NCI-H69 (cell line): ENCODE data around the gene SMIM15.

Experiments used
- DNase-seq: peaks from one replicate; lab custom pipeline; 2025; lab: John Stamatoyannopoulos, UW

SMIM15 gene

DNA sequence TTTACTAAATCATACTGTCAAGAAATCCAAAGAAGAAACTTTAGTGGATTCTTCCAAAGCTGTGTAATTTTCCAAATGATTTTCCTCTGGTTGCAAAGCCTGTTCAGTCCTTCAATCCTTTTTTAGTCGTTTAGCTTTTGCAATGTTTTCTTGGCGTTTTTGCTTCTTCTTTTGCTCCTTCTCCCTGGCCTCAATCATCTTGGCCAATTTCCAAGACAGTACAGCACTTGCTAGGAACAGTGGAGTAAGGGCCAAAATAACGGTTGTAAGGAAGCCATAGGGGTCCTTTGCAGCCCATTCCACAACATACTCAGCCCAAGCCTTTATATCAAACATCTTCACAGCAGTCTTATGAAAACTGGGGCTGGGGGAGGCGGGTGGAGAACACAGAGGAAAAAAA is 2.4 kb downstream of the SMIM15 start:
- DNase-seq = peak; percentile 10

DNA sequence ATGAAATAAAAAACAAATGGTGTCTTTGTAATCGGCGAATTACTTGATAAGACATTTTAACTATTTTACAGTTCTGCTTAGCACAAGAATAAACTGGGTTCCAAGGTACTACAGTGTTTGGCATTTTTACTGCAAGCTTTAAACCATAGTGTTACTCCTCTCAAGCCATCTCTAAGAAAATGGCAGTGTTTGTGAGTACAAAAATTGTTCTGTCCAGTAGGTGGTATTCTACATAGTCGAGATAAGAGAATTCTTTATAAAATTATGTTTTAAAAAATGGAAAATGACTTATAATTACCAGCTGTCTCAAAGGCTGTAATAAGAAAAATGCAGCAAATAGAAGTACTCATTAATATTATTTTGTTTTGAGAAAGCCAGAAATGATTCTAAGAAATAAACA is 3.2 kb downstream of the SMIM15 start:
- no peak for DNase-seq

DNA sequence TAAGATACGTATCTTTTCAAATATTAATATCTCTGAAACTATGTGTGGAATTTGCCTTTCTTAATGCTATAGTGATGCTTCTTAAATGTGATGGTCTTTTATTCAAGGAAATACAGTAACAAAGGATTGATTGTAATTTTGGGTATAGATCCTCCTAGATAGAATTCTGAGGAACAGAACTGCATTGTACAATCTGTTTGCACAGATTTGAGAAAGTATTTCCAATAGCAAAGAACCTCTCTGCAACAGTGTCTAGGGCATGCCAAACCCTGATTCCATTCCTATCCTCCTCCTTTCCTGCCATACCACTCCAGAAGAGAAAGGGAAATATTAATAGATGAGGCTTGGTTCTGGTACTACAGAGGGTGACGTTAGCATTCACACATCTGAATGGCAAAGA is 10.4 kb downstream of the SMIM15 start:
- no peak for DNase-seq

DNA sequence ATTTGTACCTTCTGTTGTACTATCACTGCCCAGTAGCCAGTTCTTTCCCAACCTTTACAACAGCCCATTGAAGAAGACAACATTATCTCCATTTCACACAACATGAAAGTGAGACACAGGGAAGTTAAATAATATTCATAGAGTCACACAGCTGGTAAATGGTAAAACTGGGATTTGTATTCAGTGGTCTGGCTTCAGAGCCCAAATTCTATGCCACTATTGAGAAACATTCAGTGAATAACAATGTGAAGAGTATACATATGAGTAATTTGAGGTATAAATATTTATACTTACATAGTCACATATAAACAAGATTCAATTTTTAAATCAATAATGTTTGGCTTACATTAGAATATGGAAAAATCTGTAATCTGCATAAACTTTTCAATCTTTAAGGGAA is 13.8 kb downstream of the SMIM15 start:
- DNase-seq = no peak

DNA sequence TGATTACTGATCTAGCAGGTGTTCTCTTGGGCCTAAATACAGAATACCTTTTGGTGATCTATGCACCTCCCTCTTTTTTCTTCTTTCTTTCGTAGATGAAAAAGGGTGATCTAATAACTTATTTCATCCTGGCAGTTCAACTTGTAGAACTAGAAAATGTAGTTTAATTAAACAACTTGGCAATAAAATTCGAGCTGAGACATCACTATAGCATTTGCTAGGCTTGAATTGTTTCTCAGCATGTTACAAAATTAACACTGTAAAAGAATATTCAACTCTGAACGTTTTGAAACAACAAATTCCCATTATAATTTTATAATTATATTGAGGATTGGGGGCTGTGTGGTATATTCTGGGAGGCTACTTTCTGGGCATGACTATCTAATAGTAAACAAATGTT is 19.5 kb downstream of the SMIM15 start:
- DNase-seq = no peak

DNA sequence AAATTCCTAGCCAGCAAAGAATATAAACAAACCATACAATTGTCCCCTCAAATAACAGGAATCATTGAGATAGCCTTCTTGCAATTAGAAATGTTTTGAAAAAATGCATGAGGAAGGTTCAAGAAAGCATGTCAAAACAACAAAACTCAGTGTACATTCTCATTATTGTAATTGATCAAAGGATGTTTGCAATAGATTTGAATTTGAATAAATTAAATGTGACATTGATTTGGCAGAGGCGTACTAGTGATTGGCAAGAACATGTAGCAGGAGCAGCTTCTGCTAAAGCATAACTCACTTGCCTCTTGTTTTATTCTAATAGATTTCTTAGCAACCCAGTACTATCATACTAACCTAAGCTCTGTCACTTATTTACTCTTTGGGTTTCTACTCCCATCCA is 19.9 kb downstream of the SMIM15 start:
- no peak for DNase-seq

DNA sequence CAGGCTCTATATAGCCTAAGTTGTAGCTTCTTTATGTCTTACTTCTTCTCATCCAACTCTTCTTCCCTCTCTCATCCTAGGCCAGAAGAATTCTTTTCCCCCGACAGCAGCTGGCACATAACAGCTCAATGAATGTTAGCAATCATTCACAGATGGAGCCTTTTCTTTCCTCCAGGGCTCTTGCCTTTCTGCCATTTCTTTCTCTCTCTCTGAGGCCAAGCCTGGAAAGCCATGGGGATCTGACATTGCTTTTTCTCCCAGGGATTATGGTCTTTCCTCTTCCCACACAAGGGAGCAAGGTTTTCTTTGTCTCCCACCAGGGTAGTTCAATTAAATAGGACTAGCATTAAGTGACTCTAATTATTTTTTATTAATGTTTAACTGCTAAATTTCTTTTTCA is 20.5 kb downstream of the SMIM15 start:
- peak; percentile 12 for DNase-seq

DNA sequence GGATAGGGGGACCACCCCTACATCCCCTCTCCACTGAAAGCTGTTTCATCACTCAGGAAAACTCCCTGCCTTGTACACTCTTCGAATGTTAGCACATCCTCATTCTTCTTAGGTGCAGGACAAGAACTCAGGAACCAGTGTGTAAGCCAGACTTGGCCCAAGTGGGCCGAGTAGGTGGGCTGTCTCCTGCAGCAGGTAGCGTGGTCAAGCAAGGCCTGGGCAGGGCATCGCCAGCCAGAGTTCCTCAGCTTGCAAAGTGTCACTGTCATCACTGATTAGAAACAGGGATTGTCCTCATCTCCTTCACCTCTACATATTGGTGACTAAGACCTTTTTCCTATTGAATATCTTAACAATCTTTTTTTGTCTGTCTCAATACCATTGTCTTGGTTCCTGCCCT is 22.3 kb downstream of the SMIM15 start:
- no peak for DNase-seq

DNA sequence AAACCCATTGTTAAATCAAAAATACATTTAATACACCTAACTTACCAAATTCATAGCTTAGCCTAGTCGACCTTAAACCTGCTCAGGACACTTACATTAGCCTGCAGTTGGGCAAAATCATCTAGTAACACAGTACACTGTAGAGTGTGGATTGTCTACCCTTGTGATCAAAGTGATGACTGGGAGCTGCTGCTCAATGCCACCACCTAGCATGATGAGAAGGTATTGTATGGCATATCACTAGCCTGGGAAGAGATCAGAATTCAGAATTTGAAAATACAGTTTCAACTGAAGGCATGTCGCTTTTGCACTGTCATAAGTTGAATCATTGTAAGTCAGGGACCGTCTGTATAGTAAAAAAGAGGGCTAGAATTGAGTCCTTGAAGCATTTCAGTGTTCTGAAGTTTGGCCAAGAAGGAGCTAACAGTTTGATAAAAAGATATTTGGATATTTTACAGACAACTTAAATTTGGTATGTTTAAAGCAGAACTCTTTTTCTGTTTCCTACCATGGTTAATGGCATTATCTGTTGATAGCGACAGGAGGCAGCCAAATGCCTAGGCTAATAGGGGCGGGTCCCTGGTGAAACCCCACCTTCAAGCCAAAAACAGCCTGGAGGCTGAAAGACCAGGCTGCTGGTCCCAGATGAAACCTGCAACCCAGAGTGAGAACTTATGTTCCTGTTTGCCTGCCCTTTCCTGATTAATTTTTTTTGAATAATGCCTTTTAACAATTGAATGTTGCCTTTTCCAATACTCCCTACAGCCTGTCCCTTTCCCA is 23.0 kb downstream of the SMIM15 start:
- peak; percentile 17 for DNase-seq

DNA sequence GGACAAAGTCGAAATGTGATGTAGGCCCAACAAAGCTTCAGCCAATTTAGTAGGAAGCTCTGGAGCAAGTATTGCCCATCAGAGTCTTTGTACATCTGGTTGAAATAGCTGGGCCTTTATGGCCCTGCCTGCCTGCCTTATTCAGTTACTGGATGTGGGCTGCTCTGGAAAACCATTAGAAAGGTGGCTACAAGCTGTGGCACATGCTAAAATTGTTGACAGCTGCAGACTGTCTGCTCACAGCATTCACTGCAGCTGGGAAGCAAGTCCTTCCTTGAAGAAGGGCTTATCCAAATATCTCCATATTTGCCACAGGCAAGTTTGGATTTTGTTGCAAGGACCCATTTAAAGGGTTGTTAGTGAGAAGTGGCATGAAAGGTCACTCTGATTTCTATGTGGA is 24.4 kb downstream of the SMIM15 start:
- no peak for DNase-seq

DNA sequence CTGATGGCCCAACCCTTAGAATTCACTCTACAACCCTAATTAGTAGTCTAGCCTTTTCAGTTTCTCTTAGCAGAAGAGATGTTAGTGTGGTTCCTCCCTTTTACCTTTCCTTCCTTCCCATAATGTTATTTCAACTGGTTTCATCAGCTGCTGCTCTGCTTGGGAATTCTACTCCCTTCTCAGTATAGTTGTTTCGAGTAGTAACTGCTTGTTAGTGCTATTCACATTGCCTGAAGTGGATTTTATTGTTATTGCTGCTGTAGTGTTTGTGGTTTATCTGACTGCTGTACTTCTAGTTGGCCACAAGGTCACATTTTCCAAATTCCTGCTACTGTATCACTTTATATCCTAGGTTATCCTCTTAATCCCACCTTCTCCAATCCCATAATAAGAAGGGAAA is 29.7 kb downstream of the SMIM15 start:
- DNase-seq = no peak

DNA sequence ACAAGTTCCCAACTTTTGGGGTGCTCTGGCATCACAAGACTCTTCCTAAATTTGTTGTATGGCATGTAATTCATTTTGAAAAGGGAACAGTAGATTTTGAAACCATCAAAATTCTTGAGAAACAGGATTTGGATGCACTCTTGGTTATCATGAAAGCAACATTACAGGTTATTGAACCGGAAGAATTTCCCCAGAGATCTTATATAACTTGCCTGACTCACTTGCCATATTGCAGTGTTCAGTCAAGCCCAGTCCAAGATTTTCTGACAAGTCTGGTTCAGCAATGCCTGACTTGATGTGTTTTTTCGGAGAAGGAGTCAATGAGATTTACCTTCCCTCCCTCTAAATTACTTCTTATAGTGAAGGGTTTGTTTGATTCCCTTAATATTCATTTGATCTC is 32.0 kb downstream of the SMIM15 start:
- no peak for DNase-seq

DNA sequence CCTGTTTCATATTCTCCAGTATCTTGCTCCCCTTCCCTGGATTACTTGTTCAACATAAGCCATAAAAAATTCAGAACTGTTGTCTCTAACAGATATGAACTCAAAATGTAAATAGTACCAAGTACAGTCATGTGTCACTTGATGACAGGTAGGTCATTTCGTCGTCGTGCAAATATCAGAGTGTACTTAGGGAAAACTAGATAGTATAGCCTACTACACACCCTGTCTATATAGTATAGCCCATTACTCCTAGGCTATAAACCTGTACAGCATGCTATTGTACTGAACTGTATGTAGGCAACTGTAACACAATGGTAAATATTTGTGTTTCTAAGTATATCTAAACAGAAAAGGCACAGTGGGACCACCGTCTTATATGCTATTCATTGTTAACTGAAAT is 39.1 kb downstream of the SMIM15 start:
- peak; percentile 93 for DNase-seq

DNA sequence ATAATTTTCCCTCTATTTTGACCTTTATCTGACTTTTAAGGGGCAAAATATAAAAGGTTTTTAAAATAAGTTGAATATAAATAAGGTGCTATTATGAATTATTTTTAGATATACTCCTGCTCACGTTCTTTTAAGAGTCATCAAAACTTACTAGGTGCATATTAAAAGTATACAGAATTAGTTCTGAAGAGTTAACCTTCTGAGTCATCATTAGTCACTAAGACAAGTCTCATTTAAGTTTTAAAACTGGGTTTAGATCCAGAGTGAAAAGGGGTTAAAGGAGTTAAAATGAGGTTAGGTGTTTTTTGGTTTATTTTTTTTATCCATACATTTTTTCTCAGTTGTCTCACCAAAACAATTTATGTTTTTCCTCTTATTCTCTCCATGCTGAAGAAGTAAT is 41.7 kb downstream of the SMIM15 start:
- DNase-seq = no peak

DNA sequence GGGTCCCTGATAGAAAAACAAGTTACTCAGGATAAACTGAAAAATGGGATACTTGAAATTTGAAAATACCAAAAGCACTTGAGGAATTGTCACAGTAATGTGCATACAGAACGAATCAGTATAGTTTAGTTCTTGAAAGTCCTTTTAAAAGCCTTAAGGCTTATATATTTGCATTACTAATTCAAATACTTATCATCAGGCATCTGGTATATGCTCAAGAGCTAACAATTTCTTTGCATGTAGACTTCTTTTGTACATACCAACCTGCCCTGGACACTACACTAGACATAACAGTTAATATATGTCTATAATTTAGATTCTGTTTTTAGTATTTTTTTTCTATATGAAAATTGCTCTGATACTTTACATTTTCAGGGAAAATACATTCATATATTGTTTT is 43.2 kb downstream of the SMIM15 start:
- no peak for DNase-seq

DNA sequence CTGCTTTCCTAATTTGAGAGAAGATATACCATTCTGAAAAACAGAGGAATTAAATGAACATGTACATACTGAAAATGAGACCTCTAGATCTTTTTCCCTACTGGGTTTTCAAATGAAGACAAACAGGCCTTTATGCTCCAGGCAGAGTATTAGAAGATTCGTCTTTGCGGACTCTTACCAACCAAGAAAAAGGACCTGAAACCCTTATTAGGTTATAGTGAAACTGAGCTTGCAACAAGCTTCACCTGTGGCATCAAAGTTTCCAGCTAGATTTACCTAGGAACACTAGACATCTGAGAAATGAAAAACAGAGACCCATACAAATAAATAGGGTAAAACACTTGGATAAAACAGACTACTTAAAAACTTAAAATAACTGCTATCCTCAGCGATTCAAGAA is 46.3 kb downstream of the SMIM15 start:
- no peak for DNase-seq

DNA sequence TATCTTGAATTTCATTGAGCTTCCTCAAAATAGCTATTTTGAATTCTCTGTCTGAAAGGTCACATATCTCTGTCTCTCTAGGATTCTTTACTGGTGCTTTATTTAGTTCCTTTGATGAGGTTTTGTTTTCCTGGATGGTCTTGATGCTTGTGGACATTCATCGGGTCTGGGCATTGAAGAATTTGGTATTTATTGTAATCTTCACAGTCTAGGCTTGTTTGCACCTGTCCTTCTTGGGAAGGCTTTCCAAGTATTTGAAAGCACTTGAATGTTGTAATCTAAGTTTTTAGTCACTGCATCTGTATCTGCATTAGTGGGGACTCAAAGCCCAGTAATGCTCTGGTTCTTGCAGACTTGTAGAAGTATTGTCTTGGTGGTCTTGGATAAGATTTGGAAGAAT is 47.8 kb downstream of the SMIM15 start:
- DNase-seq = no peak
